ENCODE results near the gene RFX3.

The RFX3 gene

DNA sequence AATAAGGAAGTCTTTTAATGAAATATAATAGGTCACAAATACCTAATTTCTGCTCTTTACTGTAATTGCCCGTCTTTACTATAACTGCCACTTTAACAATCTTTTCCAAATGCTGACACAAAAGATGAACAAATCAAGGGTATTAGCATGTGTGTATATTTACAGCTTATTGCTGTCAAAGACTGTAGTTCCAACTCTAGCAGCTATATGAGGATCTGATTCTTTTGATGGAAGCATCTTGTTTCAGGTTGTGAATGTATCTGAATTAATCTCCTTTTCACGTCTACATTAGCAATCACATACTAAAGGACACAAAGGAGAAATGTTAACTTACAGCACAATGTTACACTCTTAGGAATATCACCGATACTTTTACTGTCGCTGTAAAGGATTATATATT lies 27.9 kb downstream of the RFX3 start:
- Histone ChIP-seq H3K27ac (ENCODE audit: low read depth, low read length) (no peak overlapping the region), H3K4me1 (ENCODE audit: control insufficient read depth, low read length) (peaks cover 24% of the 10 kb centered on the region), H3F3A (ENCODE audit: control insufficient read depth, insufficient read depth) (no peaks in the 10 kb centered on the region; the same call in 1 of the 2 replicates), H4K20me1 (ENCODE audit: control insufficient read depth, insufficient read depth, low read depth, low read length) (no peaks in the 10 kb centered on the region), H3K79me2 (ENCODE audit: control insufficient read depth, low read length) (peaks cover 15% of the 10 kb centered on the region), H3K36me3 (ENCODE audit: control insufficient read depth, low read length) (peaks cover 3% of the 10 kb centered on the region; the same call in 1 of the 2 replicates), H3K9me2 (replicated peaks; ENCODE audit: control insufficient read depth, low read length) (no peaks in the 10 kb centered on the region), H3K27me3 (ENCODE audit: control insufficient read depth, low read length) (no peaks in the 10 kb centered on the region), H3K4me2 (ENCODE audit: low read length) (no peak overlapping the region), H3K9me3 (ENCODE audit: control insufficient read depth, insufficient read depth, low read length) (no peaks in the 10 kb centered on the region), H3K4me3 (ENCODE audit: low read length) (no peak overlapping the region)
- TF ChIP-seq EZH2phosphoT487 (IDR thresholded peaks at IDR 0.05; ENCODE audit: borderline replicate concordance, low read length) = no peak
- TF ChIP-seq, protein P1, sequence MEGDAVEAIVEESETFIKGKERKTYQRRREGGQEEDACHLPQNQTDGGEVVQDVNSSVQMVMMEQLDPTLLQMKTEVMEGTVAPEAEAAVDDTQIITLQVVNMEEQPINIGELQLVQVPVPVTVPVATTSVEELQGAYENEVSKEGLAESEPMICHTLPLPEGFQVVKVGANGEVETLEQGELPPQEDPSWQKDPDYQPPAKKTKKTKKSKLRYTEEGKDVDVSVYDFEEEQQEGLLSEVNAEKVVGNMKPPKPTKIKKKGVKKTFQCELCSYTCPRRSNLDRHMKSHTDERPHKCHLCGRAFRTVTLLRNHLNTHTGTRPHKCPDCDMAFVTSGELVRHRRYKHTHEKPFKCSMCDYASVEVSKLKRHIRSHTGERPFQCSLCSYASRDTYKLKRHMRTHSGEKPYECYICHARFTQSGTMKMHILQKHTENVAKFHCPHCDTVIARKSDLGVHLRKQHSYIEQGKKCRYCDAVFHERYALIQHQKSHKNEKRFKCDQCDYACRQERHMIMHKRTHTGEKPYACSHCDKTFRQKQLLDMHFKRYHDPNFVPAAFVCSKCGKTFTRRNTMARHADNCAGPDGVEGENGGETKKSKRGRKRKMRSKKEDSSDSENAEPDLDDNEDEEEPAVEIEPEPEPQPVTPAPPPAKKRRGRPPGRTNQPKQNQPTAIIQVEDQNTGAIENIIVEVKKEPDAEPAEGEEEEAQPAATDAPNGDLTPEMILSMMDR (IDR thresholded peaks at IDR 0.05; ENCODE audit: low read depth, low read length, poor library complexity, severe bottlenecking) = no peak

DNA sequence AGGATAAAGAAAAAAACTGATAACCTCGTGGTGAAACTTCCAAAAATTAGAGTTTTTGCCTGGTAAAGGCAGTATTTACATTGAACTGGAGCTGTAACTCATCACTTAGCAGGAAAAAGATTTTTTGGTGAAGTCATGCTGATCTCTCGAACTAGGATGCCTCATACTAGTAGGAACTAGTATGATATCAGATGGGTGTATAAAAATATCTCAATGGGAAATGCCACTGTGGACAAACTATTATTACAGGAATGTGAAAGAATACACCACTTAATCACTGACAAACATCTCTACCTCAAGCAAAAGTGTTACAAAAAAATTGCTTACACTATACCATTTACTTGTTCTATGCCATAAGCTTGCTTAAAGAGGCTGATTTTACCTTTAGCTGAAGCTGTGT lies 28.4 kb downstream of the RFX3 start:
- Histone ChIP-seq H3K36me3 (ENCODE audit: control insufficient read depth, low read length) (peaks cover 3% of the 10 kb centered on the region; the same call in 1 of the 2 replicates), H3K27me3 (ENCODE audit: control insufficient read depth, low read length) (no peaks in the 10 kb centered on the region), H3F3A (ENCODE audit: control insufficient read depth, insufficient read depth) (no peaks in the 10 kb centered on the region), H4K20me1 (ENCODE audit: control insufficient read depth, insufficient read depth, low read depth, low read length) (no peaks in the 10 kb centered on the region), H3K9me3 (ENCODE audit: control insufficient read depth, insufficient read depth, low read length) (no peaks in the 10 kb centered on the region), H3K79me2 (ENCODE audit: control insufficient read depth, low read length) (peaks cover 17% of the 10 kb centered on the region), H3K4me1 (ENCODE audit: control insufficient read depth, low read length) (peaks cover 24% of the 10 kb centered on the region), H3K4me2 (ENCODE audit: low read length) (no peak overlapping the region), H3K27ac (ENCODE audit: low read depth, low read length) (no peak overlapping the region), H3K9me2 (replicated peaks; ENCODE audit: control insufficient read depth, low read length) (no peaks in the 10 kb centered on the region), H3K4me3 (ENCODE audit: low read length) (no peak overlapping the region)
- TF ChIP-seq, protein P1 (IDR thresholded peaks at IDR 0.05; ENCODE audit: low read depth, low read length, poor library complexity, severe bottlenecking) = no peak
- no peak for TF ChIP-seq EZH2phosphoT487 (IDR thresholded peaks at IDR 0.05; ENCODE audit: borderline replicate concordance, low read length)

DNA sequence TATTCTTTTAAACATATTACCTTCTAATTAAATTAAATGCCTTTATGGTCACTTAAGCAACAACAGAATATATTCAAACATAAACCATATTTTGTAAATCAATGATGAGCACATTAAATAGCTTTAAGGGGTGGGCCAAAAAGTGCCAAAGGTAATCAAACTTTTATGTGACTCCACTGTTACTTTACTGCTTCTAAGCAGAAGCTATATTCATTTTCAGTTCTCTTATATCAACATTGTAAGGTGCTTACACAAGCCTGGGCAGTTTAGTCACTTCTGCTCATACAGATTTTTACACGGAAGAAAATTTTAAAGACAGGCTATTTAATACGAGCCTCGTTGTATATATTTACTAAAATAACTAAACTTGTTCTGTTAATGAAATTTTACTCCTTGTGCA lies 29.9 kb downstream of the RFX3 start:
- Histone ChIP-seq H3K27me3 (ENCODE audit: control insufficient read depth, low read length) (no peaks in the 10 kb centered on the region), H3K79me2 (ENCODE audit: control insufficient read depth, low read length) (peaks cover 21% of the 10 kb centered on the region), H3K9me3 (ENCODE audit: control insufficient read depth, insufficient read depth, low read length) (no peaks in the 10 kb centered on the region), H3K4me1 (ENCODE audit: control insufficient read depth, low read length) (peaks cover 23% of the 10 kb centered on the region), H3F3A (ENCODE audit: control insufficient read depth, insufficient read depth) (no peaks in the 10 kb centered on the region), H3K36me3 (ENCODE audit: control insufficient read depth, low read length) (peaks cover 3% of the 10 kb centered on the region; the same call in 1 of the 2 replicates), H3K27ac (ENCODE audit: low read depth, low read length) (no peak overlapping the region), H3K9me2 (replicated peaks; ENCODE audit: control insufficient read depth, low read length) (no peaks in the 10 kb centered on the region; the same call in 1 of the 2 replicates), H3K4me2 (ENCODE audit: low read length) (no peak overlapping the region), H4K20me1 (ENCODE audit: control insufficient read depth, insufficient read depth, low read depth, low read length) (no peaks in the 10 kb centered on the region), H3K4me3 (ENCODE audit: low read length) (no peak overlapping the region)
- TF ChIP-seq EZH2phosphoT487 (IDR thresholded peaks at IDR 0.05; ENCODE audit: borderline replicate concordance, low read length) = no peak
- TF ChIP-seq, protein P1 (IDR thresholded peaks at IDR 0.05; ENCODE audit: low read depth, low read length, poor library complexity, severe bottlenecking) = no peak

Data from DOHH2 (cell line).